ENCODE measurements around the gene THADA.

Gene THADA

DNA sequence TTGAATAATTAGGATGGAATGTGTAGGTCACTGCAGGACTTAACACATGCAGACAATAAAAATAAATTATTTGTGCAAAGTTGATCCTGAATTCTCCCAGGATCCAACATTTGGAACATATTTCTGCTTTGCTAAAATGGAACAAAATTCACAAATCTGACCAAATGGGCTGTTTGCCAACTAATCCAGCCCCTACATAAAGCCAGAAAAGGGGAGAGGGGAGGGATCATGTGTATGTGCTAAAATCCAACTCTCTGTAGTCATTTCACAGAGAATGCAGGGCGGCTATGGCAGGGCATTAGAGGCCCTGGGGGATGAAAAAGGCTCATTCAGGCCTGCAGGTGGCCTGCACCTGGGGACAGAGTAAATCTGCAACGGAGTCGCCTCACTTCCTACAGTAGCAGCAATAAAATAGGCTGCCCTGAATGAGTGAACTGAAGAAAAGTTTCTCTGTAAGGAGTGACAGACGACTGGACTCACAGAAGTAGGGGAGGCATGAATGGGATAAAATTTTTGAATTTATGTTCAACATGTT is 365.4 kb downstream of the THADA start:
- in situ Hi-C loops (cut with HindIII; ENCODE audit: low sequenced_read_pairs) = no loop called here

DNA sequence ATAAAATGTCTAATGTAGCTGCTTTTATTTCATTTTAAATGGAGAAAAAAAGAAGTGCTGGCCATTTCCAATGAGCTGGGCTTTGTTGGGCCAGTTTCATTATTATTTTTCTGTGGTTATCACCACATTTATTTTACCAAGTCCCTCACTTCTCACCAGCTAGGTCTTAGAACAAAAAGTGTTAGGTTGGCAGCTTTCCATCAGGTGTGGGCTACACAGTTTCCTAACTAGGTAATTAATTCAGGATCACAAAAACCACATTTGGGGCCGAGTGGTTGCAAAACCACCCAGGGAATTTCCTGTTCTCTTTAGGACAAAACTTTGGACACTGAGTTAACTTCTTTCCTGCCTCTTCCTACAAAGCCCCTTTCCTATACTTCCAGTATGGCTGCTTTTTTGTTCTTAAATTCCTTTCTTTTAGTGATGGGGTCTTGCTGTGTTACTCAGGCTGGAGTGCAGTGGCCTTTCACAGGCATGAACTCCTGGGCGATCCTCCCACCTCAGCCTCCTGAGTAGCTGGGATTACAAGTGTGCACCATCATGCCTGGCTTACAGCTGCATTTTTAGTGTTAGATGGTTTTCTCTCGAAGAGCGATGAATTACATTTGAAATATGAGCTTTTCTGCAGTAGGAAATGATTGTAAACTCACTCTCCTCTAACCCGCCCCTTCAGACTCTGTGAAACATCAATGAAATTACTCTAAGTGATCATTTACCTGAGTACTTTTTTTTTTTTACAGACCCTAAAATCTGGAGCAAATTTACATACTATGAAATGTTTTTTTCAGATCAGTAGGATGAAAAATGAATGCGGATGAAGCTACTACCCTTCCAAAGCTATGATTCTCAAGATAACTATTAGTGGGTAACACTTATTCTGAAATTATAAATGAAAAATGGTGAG is 366.8 kb downstream of the THADA start:
- in situ Hi-C loops (cut with HindIII; ENCODE audit: low sequenced_read_pairs) = no loop called here

DNA sequence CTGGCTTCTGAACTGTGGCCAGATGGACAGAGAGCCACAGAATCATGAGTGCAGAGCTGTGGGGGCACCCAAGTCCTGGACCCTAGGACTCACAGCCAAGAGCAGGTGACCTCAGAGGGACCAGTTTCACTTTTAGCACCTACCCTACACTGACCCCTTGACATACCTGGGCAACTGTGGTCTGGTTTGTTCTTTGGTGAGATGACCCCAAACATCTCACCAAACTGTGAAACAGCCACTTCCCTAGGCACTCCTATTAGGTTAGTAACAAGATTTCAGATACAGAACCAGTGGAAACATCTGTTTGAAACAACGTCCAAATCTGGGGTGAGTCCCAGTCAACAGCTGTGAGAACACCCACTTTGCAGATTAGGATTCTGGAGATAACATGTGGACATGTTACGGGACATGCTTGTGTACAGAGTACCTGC is 367.5 kb downstream of the THADA start:
- in situ Hi-C loops (cut with HindIII; ENCODE audit: low sequenced_read_pairs) = no loop called here

DNA sequence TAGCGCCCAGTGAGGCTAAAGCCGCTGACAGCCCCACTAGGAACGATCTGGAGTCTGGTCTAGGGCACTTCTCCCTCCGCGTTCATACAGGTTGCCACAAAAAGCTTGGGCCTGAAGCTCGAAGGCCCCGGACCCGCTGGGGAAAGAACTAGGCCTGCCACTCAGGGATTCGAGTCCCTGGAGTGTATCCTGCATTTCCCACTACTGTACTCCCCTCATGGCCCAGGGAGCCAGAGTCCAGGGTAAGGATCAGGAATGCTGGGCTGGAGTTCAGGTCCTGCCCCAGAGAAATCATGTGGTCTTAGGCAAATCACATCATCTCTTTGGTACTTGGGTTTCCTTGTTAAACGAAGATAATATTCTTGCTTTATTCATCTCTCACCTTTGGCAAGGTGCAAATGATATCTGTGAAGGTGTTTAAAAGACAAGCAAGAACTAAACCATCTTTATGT is 368.0 kb downstream of the THADA start:
- in situ Hi-C loops (cut with HindIII; ENCODE audit: low sequenced_read_pairs) = no loop called here

DNA sequence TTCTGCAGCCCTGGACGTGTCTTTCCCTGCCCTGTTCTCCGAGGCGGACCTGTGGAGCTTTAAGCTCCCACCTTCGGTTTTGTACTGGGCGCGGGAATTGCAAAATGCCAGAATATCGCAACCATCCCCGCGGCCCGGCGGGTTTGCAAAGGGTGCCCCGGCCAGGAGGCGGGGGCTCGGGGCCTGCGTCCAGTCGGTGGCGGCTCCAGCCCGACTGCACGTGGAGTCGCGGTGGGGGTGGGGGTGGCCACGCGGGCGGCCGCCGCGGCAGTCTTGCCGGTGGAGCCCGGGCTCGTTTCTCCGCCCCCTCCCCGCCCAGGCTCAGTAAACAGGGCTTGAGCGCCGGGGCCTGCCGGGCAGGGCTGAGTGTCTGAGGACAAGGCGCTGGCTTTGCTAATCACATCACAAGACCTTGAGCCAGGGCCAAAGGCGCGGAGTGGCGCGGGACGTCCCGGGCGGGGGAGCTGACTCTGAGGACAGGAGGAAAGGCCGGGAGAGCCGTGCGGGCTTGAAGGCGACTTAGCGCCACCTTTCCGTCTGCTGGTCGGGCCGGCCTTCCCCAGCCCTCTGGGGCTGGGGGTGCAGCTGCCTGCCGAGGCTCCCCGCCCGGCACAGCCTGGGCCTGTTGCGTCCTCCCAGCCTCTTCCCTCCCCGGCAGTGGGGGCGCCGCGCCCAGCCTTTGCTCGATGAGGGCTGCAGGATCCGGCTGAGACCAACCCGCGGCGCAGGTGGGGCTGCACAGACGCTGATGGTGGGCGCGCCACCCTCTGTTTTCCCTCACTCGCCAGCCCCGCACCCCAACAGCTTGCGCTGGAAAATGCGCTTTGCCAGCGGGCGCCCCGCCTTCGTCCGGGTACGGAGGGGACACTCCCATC is 368.6 kb downstream of the THADA start:
- in situ Hi-C loops (cut with HindIII; ENCODE audit: low sequenced_read_pairs) = no loop called here

DNA sequence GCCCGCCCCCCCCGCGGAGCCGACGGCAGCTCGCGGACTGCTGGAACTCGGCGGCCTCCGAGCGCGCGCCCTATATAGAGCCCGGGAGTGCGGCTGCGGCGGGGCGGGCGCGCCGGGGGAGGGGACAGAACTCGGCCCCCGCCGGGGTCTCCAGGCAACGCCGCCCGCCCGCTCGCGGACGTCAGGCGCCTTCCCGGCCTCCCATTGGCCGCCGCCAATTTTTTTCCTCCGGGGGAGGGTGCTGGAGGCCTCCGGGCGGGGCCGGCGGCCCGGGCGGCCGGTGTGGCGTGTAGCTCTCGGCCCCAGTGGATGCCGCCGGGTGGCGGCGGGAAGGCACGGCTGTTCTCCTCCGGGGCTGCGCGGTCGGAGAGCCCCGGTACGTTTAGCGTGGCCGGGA is 369.3 kb downstream of the THADA start, which contains the start of gene ZFP36L2:
Gene ZFP36L2, minus strand, starts transcription at position 49 of the 397 bp plus-strand sequence. CDS start 291 bp downstream, outside the sequence.
- in situ Hi-C loops (cut with HindIII; ENCODE audit: low sequenced_read_pairs) = no loop called here

DNA sequence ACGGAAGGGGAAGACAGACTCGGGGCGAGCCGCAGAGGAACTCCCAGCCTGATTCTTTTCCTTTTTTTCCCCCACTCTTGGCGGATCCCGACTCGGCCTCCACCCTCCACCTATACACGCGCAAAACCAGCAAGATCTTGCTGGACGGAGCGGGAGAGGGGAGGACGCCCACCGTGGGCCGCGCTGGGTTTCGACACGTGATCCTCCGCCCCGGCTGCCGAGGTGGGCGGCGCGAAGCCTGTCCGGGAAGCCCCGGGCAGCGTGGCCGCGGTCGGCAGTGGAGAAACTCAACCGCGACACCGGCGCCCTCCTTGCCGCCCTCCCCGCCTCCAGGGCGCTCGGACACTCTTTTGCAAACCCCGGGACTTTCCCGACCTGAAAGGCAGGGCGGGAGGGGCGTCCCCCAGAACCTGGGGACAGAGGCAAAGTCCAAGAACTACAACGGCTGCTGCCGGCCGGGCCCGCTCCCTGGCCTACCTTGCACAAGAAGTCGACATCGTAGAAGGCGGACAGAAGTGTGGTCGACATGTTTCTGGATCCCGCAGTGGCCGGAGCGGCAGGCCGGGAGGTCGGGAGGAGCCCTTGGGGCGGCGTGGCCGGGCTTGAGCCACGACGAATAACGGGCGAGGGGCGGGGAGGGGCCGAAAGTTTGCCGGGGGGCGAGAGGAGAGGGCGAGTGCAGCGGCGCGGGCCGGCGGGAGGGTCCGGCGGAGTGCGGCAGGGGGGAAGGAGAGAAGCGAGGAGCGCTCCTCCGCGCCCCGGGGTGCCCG is 369.9 kb downstream of the THADA start:
- in situ Hi-C loops (cut with HindIII; ENCODE audit: low sequenced_read_pairs) = no loop called here

DNA sequence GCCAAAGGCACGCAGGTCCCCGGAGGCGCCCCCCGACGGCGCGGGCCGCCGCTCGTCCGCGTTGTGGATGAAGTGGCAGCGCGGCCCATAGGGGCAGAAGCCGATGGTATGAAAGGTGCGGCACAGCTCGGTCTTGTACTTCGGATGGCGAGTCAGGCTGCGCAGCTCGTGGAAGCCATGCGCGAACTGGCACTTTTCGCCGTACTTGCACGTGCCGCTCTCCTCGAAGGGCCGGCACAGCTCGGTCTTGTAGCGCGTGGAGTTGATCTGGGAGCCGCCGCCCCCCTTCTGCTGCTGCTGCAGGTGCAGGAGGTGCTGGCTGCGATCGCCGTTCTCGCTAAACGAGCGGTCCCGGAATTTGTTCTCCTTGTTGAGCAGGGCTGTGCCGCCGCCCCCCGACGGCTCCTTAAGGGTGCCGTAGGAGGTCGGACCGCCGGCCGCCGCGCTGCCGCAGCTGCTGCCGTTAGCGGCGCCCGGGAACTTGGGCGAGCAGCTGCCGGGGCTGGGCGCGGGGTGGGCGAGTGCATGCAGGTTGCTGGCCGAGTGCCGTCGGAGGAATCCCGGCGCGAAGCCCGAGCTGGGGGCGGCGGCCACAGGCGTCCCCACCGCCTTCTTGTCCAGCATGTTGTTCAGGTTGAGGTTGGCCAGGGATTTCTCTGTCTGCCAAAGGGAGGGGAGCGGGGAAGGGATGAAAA is 370.6 kb downstream of the THADA start:
- in situ Hi-C loops (cut with HindIII; ENCODE audit: low sequenced_read_pairs) = no loop called here

DNA sequence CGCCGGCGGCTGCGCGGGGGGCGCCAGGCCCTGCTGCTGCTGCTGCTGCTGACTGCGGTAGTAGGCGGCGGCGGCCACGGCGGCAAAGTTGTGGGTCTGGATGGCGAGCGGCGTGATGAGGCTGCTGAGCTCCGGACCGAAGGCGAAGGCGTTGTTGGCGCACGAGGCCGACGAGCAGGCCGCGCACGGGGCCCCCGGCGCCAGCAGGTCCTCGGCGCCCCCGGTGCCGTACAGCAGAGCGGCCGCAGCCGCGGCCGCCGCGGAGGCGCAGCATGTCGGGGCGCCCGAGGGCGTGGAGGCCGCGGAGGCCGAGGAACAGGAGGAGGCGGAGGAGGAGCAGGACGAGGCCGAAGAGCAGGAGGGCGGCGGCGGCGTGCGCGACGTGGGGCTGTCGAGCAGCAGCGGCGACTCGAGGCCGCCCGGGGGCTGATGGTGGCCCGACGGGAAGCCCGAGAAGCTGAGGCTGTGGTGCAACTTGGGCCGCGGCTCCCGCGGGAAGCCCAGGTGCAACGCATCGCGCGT is 371.2 kb downstream of the THADA start:
- in situ Hi-C loops (cut with HindIII; ENCODE audit: low sequenced_read_pairs) = loop anchor here (5.0 kb wide), 1 partner anchor 392 kb away; no protein-coding TSS in a partner anchor

DNA sequence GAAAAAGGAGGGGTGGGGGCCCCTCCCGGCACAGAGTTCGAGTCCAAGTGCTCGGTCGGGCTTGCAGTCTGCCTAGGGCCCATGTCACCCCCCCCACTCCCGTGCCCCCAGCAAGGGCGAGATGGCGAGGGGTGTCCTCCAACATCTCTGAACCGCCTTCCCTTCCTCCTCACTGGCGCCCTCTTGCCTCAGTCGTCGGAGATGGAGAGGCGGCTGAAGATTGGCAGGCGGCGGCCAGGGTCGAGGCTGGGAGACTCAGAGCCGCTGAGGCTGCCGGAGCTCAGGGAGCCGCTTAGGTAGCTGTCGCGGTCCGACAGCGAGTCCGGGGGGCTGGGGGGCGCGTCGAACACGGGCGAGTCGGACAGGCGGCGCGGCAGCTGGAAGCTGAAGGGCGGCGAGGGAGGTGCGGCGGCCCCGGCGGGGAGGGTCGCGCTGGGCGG is 371.7 kb downstream of the THADA start:
- in situ Hi-C loops (cut with HindIII; ENCODE audit: low sequenced_read_pairs) = loop anchor here (5.0 kb wide), 1 partner anchor 392 kb away; no protein-coding TSS in a partner anchor

DNA sequence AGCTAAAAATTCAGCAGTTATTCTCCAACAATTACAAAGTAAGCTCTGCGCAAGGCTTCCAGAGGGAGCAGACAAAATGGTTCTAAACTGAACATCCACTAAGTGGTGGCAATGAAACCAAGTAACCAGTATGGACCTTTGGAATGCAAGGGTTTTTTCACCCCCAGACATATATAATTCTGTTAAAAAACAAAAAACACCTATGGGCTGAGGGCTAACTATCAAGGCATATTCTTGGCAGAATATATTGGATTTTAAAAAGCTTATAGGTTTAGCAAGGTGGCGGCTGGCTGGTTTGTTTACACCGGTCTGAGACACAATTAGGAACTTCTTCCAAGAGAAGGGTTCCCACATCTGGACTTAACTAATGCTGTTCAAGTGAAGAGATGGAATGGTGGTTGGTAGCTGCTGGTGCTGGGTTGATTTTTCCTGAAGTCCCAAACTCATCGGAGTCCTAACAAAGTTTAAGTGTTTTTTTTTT is 372.3 kb downstream of the THADA start:
- in situ Hi-C loops (cut with HindIII; ENCODE audit: low sequenced_read_pairs) = loop anchor here (5.0 kb wide), 1 partner anchor 391 kb away; no protein-coding TSS in a partner anchor

DNA sequence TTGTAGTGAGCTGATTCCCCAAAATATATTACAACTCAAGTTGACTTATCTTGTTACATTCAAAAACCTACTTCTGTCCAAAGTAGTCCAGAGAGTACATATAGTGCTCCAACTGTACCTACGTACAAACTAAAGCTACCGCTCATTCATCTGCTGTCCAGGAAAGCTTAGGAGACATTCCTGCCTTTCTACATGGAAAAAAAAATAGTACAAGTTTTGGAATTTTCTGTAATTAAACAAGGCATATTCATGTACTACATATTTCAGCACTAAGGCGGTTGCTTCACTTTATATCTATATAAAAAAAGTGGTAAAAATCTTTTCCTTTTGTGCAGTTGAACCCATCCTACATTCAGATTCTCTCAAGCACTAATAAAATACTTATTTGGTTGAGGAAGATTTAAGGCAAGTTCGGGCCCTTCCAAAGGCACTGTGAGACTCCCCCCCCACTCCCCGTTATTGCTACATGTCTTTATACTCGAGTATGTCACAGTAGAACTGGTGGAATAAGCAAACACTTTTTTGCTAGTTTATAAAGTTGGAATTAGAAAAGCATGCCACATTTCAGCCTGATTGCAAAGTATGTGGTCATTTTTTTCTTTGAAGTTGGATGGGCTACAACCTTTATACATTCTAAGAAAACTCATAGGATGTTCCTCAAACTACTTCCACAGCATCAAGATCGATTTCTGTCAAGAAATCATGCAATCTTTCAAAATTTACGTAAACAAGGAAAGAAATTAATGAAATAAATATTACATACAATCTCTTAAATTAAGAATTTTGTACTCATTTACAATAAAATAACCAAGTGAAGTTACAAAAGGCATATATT is 373.1 kb downstream of the THADA start:
- in situ Hi-C loops (cut with HindIII; ENCODE audit: low sequenced_read_pairs) = loop anchor here (5.0 kb wide), 1 partner anchor 390 kb away; no protein-coding TSS in a partner anchor

DNA sequence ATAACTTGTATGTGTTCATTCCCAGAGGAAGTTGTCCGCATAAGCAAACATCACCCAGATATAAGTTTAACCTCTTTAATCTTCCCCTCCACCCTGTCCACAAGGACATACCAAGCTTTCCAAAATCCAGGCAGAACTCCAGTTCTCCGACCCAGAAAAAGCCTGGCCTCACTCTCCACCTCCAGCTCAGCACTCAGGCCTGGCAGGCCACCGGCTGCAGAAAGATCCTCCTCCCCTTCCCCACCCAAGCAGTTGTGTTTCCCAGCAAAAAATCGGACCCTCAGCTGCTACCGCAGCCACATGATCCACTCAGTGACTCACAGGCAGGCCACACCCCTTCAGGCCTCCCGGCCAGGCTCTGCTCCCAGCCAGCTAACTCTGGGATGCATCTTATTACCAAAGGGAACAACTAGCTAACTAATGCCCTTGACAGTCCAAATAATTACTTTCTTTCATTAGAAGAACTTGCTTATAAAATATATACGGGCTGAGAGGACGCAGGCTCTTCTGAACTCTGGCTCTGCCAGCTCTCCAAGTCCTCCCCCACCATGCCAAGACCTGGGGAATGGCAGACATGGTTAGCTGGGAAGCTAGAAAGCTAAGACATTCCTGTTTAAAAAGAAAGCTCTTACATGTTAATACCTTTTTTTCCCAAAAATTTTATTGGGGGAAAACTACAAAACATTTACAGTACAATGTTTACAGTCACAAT is 373.9 kb downstream of the THADA start:
- in situ Hi-C loops (cut with HindIII; ENCODE audit: low sequenced_read_pairs) = loop anchor here (5.0 kb wide), 1 partner anchor 390 kb away; no protein-coding TSS in a partner anchor

DNA sequence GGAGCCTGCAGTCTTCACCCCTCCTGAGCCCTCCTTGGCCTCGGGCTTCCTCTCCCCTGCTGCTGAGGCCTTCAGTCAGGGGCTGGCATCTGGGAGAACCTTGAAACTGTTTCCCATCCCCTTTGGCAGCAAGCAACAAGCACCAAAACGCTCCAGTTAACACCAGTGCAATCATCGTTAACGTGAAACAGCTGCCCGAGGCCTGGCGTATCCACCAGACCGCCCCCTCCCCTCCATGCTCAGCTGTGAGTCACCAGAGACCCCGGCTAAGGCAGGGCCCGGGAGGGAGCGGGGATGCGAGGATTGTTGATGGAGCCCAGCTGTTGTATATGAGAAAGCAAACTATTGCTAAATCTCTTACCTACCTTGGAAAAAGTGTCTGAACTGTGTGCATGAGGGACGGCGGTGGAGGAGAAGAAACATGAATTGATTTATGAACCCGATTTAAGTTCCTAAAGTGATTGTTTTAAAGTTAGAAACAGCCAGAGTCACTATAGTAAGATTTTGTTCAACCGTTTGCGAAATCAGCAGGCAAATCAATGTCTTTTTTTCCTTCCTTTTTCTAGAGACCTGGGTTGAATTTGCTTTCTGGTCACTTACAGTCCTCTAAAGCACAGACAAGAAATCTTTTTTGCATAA is 374.6 kb downstream of the THADA start:
- in situ Hi-C loops (cut with HindIII; ENCODE audit: low sequenced_read_pairs) = loop anchor here (5.0 kb wide), 1 partner anchor 389 kb away; no protein-coding TSS in a partner anchor

DNA sequence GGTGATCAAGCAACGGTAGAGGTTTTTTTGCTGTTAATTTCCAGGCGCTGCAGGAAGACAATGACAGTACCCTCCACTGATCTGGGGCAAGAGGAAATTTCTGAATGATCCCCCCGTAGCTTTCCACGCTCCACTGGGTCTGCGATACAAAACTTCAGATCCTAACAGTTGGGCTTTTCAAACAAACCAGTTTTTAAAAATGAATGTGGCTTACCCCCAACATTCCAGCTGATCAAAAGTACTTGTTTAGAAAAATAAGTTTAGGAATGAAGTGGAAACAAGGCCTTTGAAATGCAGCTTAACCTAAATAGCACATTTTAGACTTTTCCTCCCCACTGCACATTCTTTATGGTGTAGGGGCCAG is 375.1 kb downstream of the THADA start:
- in situ Hi-C loops (cut with HindIII; ENCODE audit: low sequenced_read_pairs) = loop anchor here (5.0 kb wide), 1 partner anchor 388 kb away; no protein-coding TSS in a partner anchor

DNA sequence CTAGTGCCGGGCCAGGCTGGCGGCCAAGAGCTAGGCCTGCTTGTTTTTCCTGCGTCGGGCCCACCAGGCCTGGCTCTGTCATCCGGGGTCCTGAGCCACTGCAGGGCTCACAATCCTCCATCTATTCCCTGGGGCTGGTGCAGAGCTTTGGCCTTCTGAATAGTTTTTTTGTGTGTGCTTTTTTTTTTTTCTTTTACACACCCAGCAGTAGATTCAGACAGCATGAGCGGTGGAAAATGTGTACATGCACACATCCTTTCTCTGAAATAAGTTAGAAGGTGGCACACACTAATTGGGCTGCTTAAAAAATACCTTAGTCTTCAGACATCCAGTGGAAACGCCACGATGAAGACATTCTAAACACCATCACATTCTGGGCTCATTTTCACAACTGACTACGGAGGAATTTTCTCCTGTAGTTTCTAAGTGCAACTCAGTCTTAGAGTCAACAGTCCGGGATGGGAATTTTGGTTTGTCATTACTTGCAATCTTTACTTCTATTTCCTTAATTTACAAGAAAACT is 375.5 kb downstream of the THADA start:
- in situ Hi-C loops (cut with HindIII; ENCODE audit: low sequenced_read_pairs) = loop anchor here (5.0 kb wide), 1 partner anchor 388 kb away; no protein-coding TSS in a partner anchor

Measured in endothelial cell of hepatic sinusoid (primary cell).